ENCODE results near the gene CRTAP. TPM values are rescaled to one million over a fixed set of nuclear protein-coding genes. Genes with fewer than 3 reads are reported as not detected.
A peak's percentile ranks its signal among the peaks of the same experiment; 100 is the strongest.

Gene CRTAP
- total and polyA plus RNA-seq, 2 experiments from 2014 or later, result 189 to 261 TPM

DNA sequence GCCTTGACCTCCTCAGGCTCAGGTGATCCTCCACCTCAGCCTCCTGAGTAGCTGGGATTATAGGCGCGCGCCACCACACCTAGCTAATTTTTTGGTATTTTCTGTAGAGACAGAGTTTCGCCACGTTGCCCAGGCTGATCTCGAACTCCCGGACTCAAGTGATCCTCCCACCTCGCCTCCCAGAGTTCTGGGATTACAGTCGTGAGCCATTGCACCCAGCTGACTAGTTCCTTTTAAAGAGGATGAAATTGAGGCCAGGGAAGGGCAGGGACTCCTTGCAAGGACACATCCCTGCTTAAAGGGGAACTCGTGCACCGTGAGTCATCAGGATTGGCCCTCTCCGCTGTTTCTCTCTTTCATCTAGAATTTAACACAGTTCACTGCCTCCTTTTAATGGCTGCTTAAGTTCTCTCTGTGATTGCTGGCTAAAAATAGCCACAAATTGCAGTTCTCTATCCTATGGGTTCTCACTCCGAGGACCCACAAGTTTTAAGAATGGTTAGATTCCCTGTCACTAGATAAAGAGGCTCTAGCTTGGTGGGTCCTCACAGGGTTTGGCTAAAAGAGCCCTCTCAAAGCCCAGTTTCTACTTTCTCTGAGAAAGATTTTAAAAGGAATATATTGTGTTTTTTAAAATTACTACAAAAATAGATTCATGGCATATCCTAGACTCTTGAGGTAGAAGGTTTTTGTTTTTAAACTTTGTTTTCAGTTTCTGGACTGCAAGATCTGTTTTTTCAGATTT is 1.4 kb downstream of the CRTAP start:
- Histone ChIP-seq H3K27ac (peak overlapping the region; percentile 97), H3K4me3 (peak overlapping the region; percentile 75), H3K4me1 (ENCODE audit: insufficient read depth) (peaks cover 12% of the 10 kb centered on the region; the same call in 1 of the 2 replicates), H3K79me2 (ENCODE audit: insufficient read depth) (peaks cover 49% of the 10 kb centered on the region), H4K20me1 (ENCODE audit: insufficient read depth) (no peaks in the 10 kb centered on the region), H3F3A (ENCODE audit: insufficient read depth) (peaks cover 12% of the 10 kb centered on the region; the same call in 1 of the 2 replicates), H3K9me3 (ENCODE audit: low read depth) (no peaks in the 10 kb centered on the region), H3K9me2 (ENCODE audit: insufficient read depth) (no peaks in the 10 kb centered on the region), H3K36me3 (ENCODE audit: low read depth) (no peaks in the 10 kb centered on the region), H3K27me3 (replicated peaks; ENCODE audit: insufficient read depth) (no peaks in the 10 kb centered on the region), H3K4me2 (ENCODE audit: unreplicated experiment) (peak overlapping the region; percentile 97), H2AFZ (peak overlapping the region; percentile 92), H3K9ac (peak overlapping the region; percentile 91)
- no peak for TF ChIP-seq EZH2 (IDR thresholded peaks at IDR 0.05; ENCODE audit: insufficient read depth, poor library complexity, severe bottlenecking)
- TF ChIP-seq EZH2phosphoT487 (IDR thresholded peaks at IDR 0.05; ENCODE audit: insufficient read depth, low read depth), result no peak
- in situ Hi-C loops (cut with MboI), result no loop called here
- peak; percentile 96 for DNase-seq
- 8% methylated on average over 13 of the region's 13 CpGs for WGBS, 2 experiments (ENCODE audit: low coverage in 1 of 2, low lambda C conversion rate in 2 of 2, missing lambda C conversion rate in 2 of 2)

DNA sequence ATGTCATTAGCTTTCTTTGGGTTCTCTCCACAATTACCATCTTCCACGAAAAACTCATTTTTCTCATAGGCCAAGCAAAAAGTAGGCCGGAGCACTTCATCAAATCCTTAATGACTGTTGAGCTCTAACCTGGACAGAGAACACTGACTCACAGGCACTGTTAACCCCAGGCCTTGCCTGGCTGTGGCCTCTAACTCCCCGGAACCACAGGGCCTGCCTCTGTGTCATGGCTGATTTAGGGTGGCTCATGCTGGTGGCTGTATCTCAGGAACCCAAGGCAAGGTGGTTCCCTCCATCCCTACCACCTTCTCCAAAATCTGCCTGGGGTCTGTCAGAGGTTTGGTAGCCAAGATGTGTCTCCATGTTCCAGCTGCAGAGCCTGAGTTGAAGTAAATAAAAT is 3.6 kb downstream of the CRTAP start:
- WGBS, 2 experiments (ENCODE audit: low coverage in 1 of 2, low lambda C conversion rate in 2 of 2, missing lambda C conversion rate in 2 of 2), result 89 to 100% methylated on average over 3 of the region's 3 CpGs
- Histone ChIP-seq H3F3A (ENCODE audit: insufficient read depth) (peaks cover 12% of the 10 kb centered on the region; the same call in 1 of the 2 replicates), H3K9ac (no peak overlapping the region), H3K79me2 (ENCODE audit: insufficient read depth) (peaks cover 56% of the 10 kb centered on the region), H3K36me3 (ENCODE audit: low read depth) (peaks cover 9% of the 10 kb centered on the region; the same call in 1 of the 2 replicates), H3K4me2 (ENCODE audit: unreplicated experiment) (no peak overlapping the region), H3K4me1 (ENCODE audit: insufficient read depth) (peaks cover 12% of the 10 kb centered on the region; the same call in 1 of the 2 replicates), H3K27me3 (replicated peaks; ENCODE audit: insufficient read depth) (no peaks in the 10 kb centered on the region), H2AFZ (no peak overlapping the region), H4K20me1 (ENCODE audit: insufficient read depth) (no peaks in the 10 kb centered on the region), H3K27ac (no peak overlapping the region), H3K4me3 (no peak overlapping the region), H3K9me3 (ENCODE audit: low read depth) (no peaks in the 10 kb centered on the region), H3K9me2 (ENCODE audit: insufficient read depth) (no peaks in the 10 kb centered on the region)
- in situ Hi-C loops (cut with MboI), result no loop called here
- DNase-seq, result no peak
- TF ChIP-seq EZH2phosphoT487 (IDR thresholded peaks at IDR 0.05; ENCODE audit: insufficient read depth, low read depth) (no peak), EZH2 (IDR thresholded peaks at IDR 0.05; ENCODE audit: insufficient read depth, poor library complexity, severe bottlenecking) (no peak)

DNA sequence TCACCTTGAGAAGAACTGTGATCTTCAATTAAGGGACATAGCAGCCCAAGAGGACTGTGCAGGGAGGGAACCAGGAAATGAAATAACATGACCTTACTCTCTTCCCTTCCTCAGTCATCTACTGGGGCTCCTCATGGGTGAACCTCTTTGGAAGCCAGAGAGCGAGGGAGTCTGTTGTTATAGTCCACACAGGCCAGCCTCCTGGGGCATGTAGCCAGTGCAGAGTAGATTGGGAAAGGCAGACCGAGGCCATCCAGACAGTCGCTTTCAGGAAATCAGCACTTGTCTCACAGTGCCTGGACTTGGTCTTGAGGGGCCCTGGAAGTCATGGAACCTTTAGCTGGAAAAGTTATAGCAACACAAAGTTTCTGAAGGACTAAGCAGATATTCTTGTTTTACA is 6.1 kb downstream of the CRTAP start:
- in situ Hi-C loops (cut with MboI), result no loop called here
- no peaks in the 10 kb centered on the region for H3K27me3 ChIP-seq (replicated peaks; ENCODE audit: insufficient read depth)
- H3K4me3 ChIP-seq, result no peak overlapping the region
- 72 to 76% methylated on average over 3 of the region's 3 CpGs for WGBS, 2 experiments (ENCODE audit: low coverage in 1 of 2, low lambda C conversion rate in 2 of 2, missing lambda C conversion rate in 2 of 2)
- H3K9me2 ChIP-seq (ENCODE audit: insufficient read depth), result no peaks in the 10 kb centered on the region
- no peaks in the 10 kb centered on the region for H3K9me3 ChIP-seq (ENCODE audit: low read depth)
- H3K79me2 ChIP-seq (ENCODE audit: insufficient read depth), result peaks cover 56% of the 10 kb centered on the region
- H4K20me1 ChIP-seq (ENCODE audit: insufficient read depth), result no peaks in the 10 kb centered on the region
- H3K9ac ChIP-seq, result no peak overlapping the region
- no peak for TF ChIP-seq EZH2 (IDR thresholded peaks at IDR 0.05; ENCODE audit: insufficient read depth, poor library complexity, severe bottlenecking)
- no peak overlapping the region for H2AFZ ChIP-seq
- H3K27ac ChIP-seq, result no peak overlapping the region
- no peak overlapping the region for H3K4me2 ChIP-seq (ENCODE audit: unreplicated experiment)
- H3F3A ChIP-seq (ENCODE audit: insufficient read depth), result peaks cover 8% of the 10 kb centered on the region; the same call in 1 of the 2 replicates
- peaks cover 8% of the 10 kb centered on the region; the same call in 1 of the 2 replicates for H3K4me1 ChIP-seq (ENCODE audit: insufficient read depth)
- DNase-seq, result no peak
- peaks cover 16% of the 10 kb centered on the region; the same call in 1 of the 2 replicates for H3K36me3 ChIP-seq (ENCODE audit: low read depth)

DNA sequence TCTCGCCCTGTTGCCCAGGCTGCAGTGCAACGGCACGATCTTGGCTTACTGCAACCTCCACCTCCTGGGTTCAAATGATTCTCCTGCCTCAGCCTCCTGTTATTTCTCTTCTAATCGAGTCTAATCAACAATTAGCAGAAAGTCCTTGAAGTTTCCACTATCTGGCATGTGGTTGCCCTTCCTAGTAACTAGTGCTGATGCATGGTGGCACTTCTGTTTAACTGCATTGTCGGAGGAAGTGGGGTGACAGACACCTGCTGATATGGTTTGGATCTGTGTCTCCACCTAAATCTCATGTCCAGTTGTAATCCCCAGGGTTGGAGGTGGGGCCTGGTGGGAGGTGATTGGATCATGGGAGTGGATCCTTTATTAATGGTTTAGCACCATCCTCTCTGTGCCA is 9.2 kb downstream of the CRTAP start:
- in situ Hi-C loops (cut with MboI), result no loop called here

More for the DNA sequence above, 9.2 kb downstream of the CRTAP start:
- DNase-seq, result no peak
- H2AFZ ChIP-seq, result no peak overlapping the region
- TF ChIP-seq EZH2phosphoT487 (IDR thresholded peaks at IDR 0.05; ENCODE audit: insufficient read depth, low read depth) (no peak), EZH2 (IDR thresholded peaks at IDR 0.05; ENCODE audit: insufficient read depth, poor library complexity, severe bottlenecking) (no peak)
- WGBS, 2 experiments (ENCODE audit: low coverage in 1 of 2, low lambda C conversion rate in 2 of 2, missing lambda C conversion rate in 2 of 2), result 86 to 92% methylated on average over 5 of the region's 5 CpGs
- H3K4me2 ChIP-seq (ENCODE audit: unreplicated experiment), result no peak overlapping the region
- no peak overlapping the region for H3K27ac ChIP-seq
- H4K20me1 ChIP-seq (ENCODE audit: insufficient read depth), result no peaks in the 10 kb centered on the region
- H3F3A ChIP-seq (ENCODE audit: insufficient read depth), result peaks cover under 1% of the 10 kb centered on the region; the same call in 1 of the 2 replicates
- no peaks in the 10 kb centered on the region for H3K9me3 ChIP-seq (ENCODE audit: low read depth)
- peaks cover 35% of the 10 kb centered on the region for H3K79me2 ChIP-seq (ENCODE audit: insufficient read depth)
- no peaks in the 10 kb centered on the region for H3K27me3 ChIP-seq (replicated peaks; ENCODE audit: insufficient read depth)
- no peak overlapping the region for H3K9ac ChIP-seq
- H3K36me3 ChIP-seq (ENCODE audit: low read depth), result peaks cover 26% of the 10 kb centered on the region; the same call in 1 of the 2 replicates
- H3K9me2 ChIP-seq (ENCODE audit: insufficient read depth), result no peaks in the 10 kb centered on the region
- H3K4me1 ChIP-seq (ENCODE audit: insufficient read depth), result no peaks in the 10 kb centered on the region
- H3K4me3 ChIP-seq, result no peak overlapping the region
